Breast epithelium (tissue), 4 donors: ENCODE measurements around the gene PRR18. TPM values are rescaled to one million over a fixed set of nuclear protein-coding genes. Genes with fewer than 3 reads are reported as not detected.

Source experiments
- DNase-seq, 2 donors: peaks; one replicate each; pipeline ENCODE4 v3.0.0-alpha.2; 2019; ENCODE audit warnings: low spot score in 2 of 2
- H3K27ac ChIP-seq, 2 donors: fragments of 200-600 bp; sonication (generic) in 1 of 2; one replicate each; pipeline ENCODE4 v1.5.1; 2016 to 2019; ENCODE audit warnings: mild to moderate bottlenecking in 1 of 2
- H3K27me3 ChIP-seq, 2 donors: fragments of 200-600 bp; sonication (generic) in 1 of 2; one replicate each; pipeline versions ENCODE4 v1.5.1 to v1.6.0; 2017 to 2019; ENCODE audit warnings: control low read depth in 1 of 2, mild to moderate bottlenecking in 1 of 2
- H3K36me3 ChIP-seq: fragments of 200-600 bp; one replicate; pipeline ENCODE4 v1.5.1; 2019
- H3K4me1 ChIP-seq, 2 donors: fragments of 200-600 bp; sonication (generic); one replicate each; pipeline ENCODE4 v1.5.1; 2016 to 2019; ENCODE audit warnings: control low read depth in 1 of 2
- H3K4me3 ChIP-seq, 3 donors: fragments of 200-600 bp; sonication (generic); 1 replicate in 2 of 3; 2 replicates in 1 of 3; pipeline ENCODE4 v1.5.1; 2016 to 2019; ENCODE audit warnings: mild to moderate bottlenecking in 3 of 3, moderate library complexity in 2 of 3
- H3K9me3 ChIP-seq, 2 donors: fragments of 200-600 bp; sonication (generic) in 1 of 2; one replicate each; pipeline ENCODE4 v1.5.1; 2016 to 2019; ENCODE audit warnings: control low read depth in 1 of 2
- CTCF ChIP-seq, 3 donors: fragments of 450-650 bp; IDR thresholded peaks; one replicate each; pipeline ENCODE4 v1.5.1; 2016 to 2017; ENCODE audit warnings: antibody characterized with exemption in 3 of 3, mild to moderate bottlenecking in 3 of 3, moderate library complexity in 3 of 3
- POLR2A ChIP-seq: fragments of 450-650 bp; IDR thresholded peaks from one replicate; pipeline ENCODE4 v1.6.1; 2016; ENCODE audit warnings: antibody characterized with exemption, mild to moderate bottlenecking, moderate library complexity
- POLR2AphosphoS5 ChIP-seq, 3 donors: sonication (generic); formaldehyde crosslinking; IDR thresholded peaks; one replicate each; pipeline ENCODE4 v1.6.1; 2017; ENCODE audit warnings: antibody characterized with exemption in 3 of 3
- intact Hi-C: fragments of 100-400 bp; cut with DNase I; formaldehyde crosslinking; loops from one replicate; pipeline ENCODE4 v1.15.1; 2023; ENCODE audit warnings: low total_unique reads
- total RNA-seq, 3 donors: library from RNA; depleted of rRNA; stranded (reverse); fragments of >200 nt; gene quantifications; one replicate each; pipeline ENCODE4 v1.1.0, GENCODE V29; 2016

The PRR18 gene
- total RNA-seq, 3 donors from 2014 or later: 0.29 TPM; not detected in 2

GRCh38 chr6:166331503-166332415, 23.6 kb upstream of the PRR18 start:
- H3K4me3 ChIP-seq: no peak overlapping the region
- no peaks in the 10 kb centered on the region for H3K4me1 ChIP-seq
- H3K36me3 ChIP-seq: no peaks in the 10 kb centered on the region
- no peaks in the 10 kb centered on the region for H3K27me3 ChIP-seq
- no peak for TF ChIP-seq CTCF (IDR thresholded peaks at IDR 0.05)
- TF ChIP-seq POLR2AphosphoS5 (IDR thresholded peaks at IDR 0.05): no peak
- TF ChIP-seq POLR2A: no peak
- intact Hi-C loops: no loop called here
- no peaks in the 10 kb centered on the region for H3K9me3 ChIP-seq
- DNase-seq: no peak
- H3K27ac ChIP-seq: no peak overlapping the region

- H3K4me3 ChIP-seq: no peak overlapping the region
- intact Hi-C loops: no loop called here
- no peaks in the 10 kb centered on the region for H3K9me3 ChIP-seq
- no peaks in the 10 kb centered on the region for H3K27me3 ChIP-seq
- H3K36me3 ChIP-seq: no peaks in the 10 kb centered on the region
- DNase-seq: no peak
- no peak overlapping the region for H3K27ac ChIP-seq
- no peaks in the 10 kb centered on the region for H3K4me1 ChIP-seq
- TF ChIP-seq POLR2A (no peak), POLR2AphosphoS5 (IDR thresholded peaks at IDR 0.05) (no peak), CTCF (IDR thresholded peaks at IDR 0.05) (no peak)
Measured at GRCh38 chr6:166330612-166331011, 22.4 kb upstream of the PRR18 start.

- Histone ChIP-seq H3K36me3 (no peaks in the 10 kb centered on the region), H3K4me3 (no peak overlapping the region), H3K27ac (no peak overlapping the region), H3K27me3 (no peaks in the 10 kb centered on the region), H3K4me1 (no peaks in the 10 kb centered on the region), H3K9me3 (no peaks in the 10 kb centered on the region)
- TF ChIP-seq CTCF (IDR thresholded peaks at IDR 0.05) (no peak), POLR2AphosphoS5 (IDR thresholded peaks at IDR 0.05) (no peak), POLR2A (no peak)
- DNase-seq: no peak
- intact Hi-C loops: loop anchor here (2.0 kb wide), 1 partner anchor 17 kb away; the partner anchor contains the start of gene PRR18
Measured at GRCh38 chr6:166325383-166326042, 17.3 kb upstream of the PRR18 start.

GRCh38 chr6:166323395-166323794, 15.2 kb upstream of the PRR18 start:
- intact Hi-C loops: no loop called here
- Histone ChIP-seq H3K9me3 (no peaks in the 10 kb centered on the region), H3K27me3 (no peaks in the 10 kb centered on the region), H3K27ac (no peak overlapping the region), H3K4me3 (no peak overlapping the region), H3K4me1 (no peaks in the 10 kb centered on the region), H3K36me3 (no peaks in the 10 kb centered on the region)
- DNase-seq: no peak
- no peak for TF ChIP-seq POLR2AphosphoS5 (IDR thresholded peaks at IDR 0.05)
- no peak for TF ChIP-seq CTCF (IDR thresholded peaks at IDR 0.05)
- no peak for TF ChIP-seq POLR2A
